TTC549 (cell line): ENCODE data around the gene ABCB6.
"Not testable (repeated sequence)": the region's sequence is repeated elsewhere in the genome, so short reads cannot be mapped to it uniquely, and the experiment has no call there.

Experiments used
- FAIRE-seq: peaks from 2 replicates; lab custom pipeline; 2012; peaks lifted over from hg19 to GRCh38; lab: Jason Lieb, UNC

The ABCB6 gene

GRCh38 chr2:219218732-219219701 is at the start of gene ABCB6:
ABCB6 (minus strand) TSS chr2:219218958; CDS start chr2:219218673, 285 bp downstream.
- no peak for FAIRE-seq

GRCh38 chr2:219268294-219268693 is 49.5 kb upstream of the ABCB6 start:
- no peak for FAIRE-seq

- no peak for FAIRE-seq
Observed at GRCh38 chr2:219266886-219267285, 48.1 kb upstream of the ABCB6 start.

- no peak for FAIRE-seq
Observed at GRCh38 chr2:219266232-219266631, 47.5 kb upstream of the ABCB6 start.

GRCh38 chr2:219261024-219261855 is 42.5 kb upstream of the ABCB6 start:
- no peak for FAIRE-seq

GRCh38 chr2:219258942-219259341 is 40.2 kb upstream of the ABCB6 start:
- not testable (repeated sequence) for FAIRE-seq

GRCh38 chr2:219254590-219255201 is 35.9 kb upstream of the ABCB6 start:
- no peak for FAIRE-seq

- no peak for FAIRE-seq
Observed at GRCh38 chr2:219253753-219254589, 35.2 kb upstream of the ABCB6 start, which contains the start of gene TUBA4A. TUBA4A (minus strand) TSS chr2:219253918; CDS start chr2:219253858, 60 bp downstream.

- no peak for FAIRE-seq
Observed at GRCh38 chr2:219252900-219253752, 34.4 kb upstream of the ABCB6 start, which contains the start of gene TUBA4B. TUBA4B (plus strand) TSS chr2:219253243; CDS start chr2:219253408, 165 bp downstream.

- no peak for FAIRE-seq
Observed at GRCh38 chr2:219252570-219252899, 33.8 kb upstream of the ABCB6 start.

GRCh38 chr2:219252084-219252483 is 33.3 kb upstream of the ABCB6 start:
- FAIRE-seq, result no peak

GRCh38 chr2:219251656-219252055 is 32.9 kb upstream of the ABCB6 start:
- no peak for FAIRE-seq

GRCh38 chr2:219250049-219250781 is 31.5 kb upstream of the ABCB6 start:
- FAIRE-seq, result no peak

GRCh38 chr2:219249203-219249980 is 30.6 kb upstream of the ABCB6 start:
- no peak for FAIRE-seq

GRCh38 chr2:219248845-219249202 is 30.1 kb upstream of the ABCB6 start:
- no peak for FAIRE-seq

GRCh38 chr2:219247678-219248642 is 29.2 kb upstream of the ABCB6 start:
- no peak for FAIRE-seq

- FAIRE-seq, result no peak
Observed at GRCh38 chr2:219246559-219246958, 27.8 kb upstream of the ABCB6 start.

- no peak for FAIRE-seq
Observed at GRCh38 chr2:219245899-219246230, 27.1 kb upstream of the ABCB6 start.
